Gastrocnemius medialis (tissue), 4 donors: ENCODE results near the gene PRELID3B.

Source experiments
- CTCF ChIP-seq, 5 experiments: fragments of 450-650 bp in 3 of 5; fragments of 200-600 bp in 2 of 5; sonication (generic) in 2 of 5; IDR thresholded peaks in 4 of 5; conservative IDR thresholded peaks in 1 of 5; 1 replicate in 4 of 5; 2 replicates in 1 of 5; pipeline ENCODE4 v1.5.1; 2016 to 2019; ENCODE audit warnings: antibody characterized with exemption in 5 of 5, mild to moderate bottlenecking in 3 of 5, moderate library complexity in 3 of 5
- POLR2A ChIP-seq, 2 donors: fragments of 450-650 bp; IDR thresholded peaks; one replicate each; pipeline ENCODE4 v1.6.1; 2017; ENCODE audit warnings: antibody characterized with exemption in 2 of 2, mild to moderate bottlenecking in 2 of 2, moderate library complexity in 2 of 2

DNA sequence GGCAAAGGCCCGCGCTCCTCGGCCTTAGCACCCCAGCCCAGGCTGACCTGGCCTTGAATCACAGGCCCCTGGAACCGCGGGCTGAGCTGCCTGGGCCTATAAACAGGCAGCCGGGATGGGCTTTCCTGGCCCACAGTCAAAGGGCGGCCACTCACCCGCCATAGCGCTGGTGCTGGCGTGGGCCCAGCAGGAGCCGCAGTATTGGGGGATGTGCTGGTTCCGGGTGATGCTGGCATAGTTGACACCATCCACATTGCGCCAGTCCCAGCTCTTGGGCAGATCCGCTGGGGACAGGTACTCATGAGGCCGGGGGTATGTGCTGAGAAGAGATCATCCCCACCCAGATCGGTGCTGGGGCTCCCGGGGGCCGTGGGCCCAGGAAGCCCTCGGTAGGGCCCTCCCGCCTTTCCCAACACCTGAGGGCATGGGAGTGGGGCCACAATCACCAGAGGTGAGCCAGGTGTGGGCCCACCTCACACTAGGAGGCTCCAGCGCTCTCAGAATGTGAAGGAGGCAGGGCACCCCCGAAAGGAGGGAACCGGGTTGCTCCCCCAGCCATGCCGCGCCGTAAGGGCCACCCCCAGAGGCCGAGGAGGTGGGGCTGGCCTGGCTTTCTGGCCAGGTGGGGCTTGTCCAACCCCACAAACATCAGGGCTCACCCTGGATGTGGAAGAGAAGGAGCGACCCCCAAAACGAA lies 36.3 kb downstream of the PRELID3B start:
- TF ChIP-seq CTCF (IDR thresholded peaks at IDR 0.05 in 4 of 5, conservative IDR thresholded peaks at IDR 0.05 in 1 of 5): no peak
- no peak for TF ChIP-seq POLR2A (IDR thresholded peaks at IDR 0.05)
